ENCODE measurements around the gene NTN5.

GRCh38 chr19:48646001-48646721, 26.7 kb downstream of the NTN5 start, which contains the start of gene CA11:
- TF ChIP-seq CTCF (conservative IDR thresholded peaks at IDR 0.05; ENCODE audit: low read depth, low read length) (peak; percentile 94), EZH2 (IDR thresholded peaks at IDR 0.05; ENCODE audit: borderline replicate concordance, low read depth, low read length, poor library complexity, severe bottlenecking) (no peak)
